Fibroblast of lung (primary cell): ENCODE results near the gene PSMG4. TPM values are rescaled to one million over a fixed set of nuclear protein-coding genes. Genes with fewer than 3 reads are reported as not detected.

Experiments
- DNase-seq, 2 donors: peaks; one replicate each; pipeline versions ENCODE4 v3.0.0 to v3.0.0-alpha.2; 2010; ENCODE audit warnings: low read depth in 2 of 2
- H2AFZ ChIP-seq: 2 replicates; pipeline ENCODE4 v1.5.1; 2012; ENCODE audit warnings: low read length, control low read depth, inconsistent platforms
- H3K27ac ChIP-seq: 2 replicates; pipeline ENCODE4 v1.5.1; 2011; ENCODE audit warnings: low read length, control low read depth; ENCODE audit not compliant: insufficient read depth
- H3K27me3 ChIP-seq: 2 replicates; pipeline ENCODE4 v1.5.1; 2011; ENCODE audit warnings: mild to moderate bottlenecking, low read length; ENCODE audit not compliant: control insufficient read depth, insufficient read depth
- H3K36me3 ChIP-seq: 2 replicates; pipeline ENCODE4 v1.5.1; 2011; ENCODE audit warnings: low read length; ENCODE audit not compliant: control insufficient read depth, insufficient read depth
- H3K4me1 ChIP-seq: 2 replicates; pipeline ENCODE4 v1.5.1; 2011; ENCODE audit warnings: low read length; ENCODE audit not compliant: control insufficient read depth, insufficient read depth; ENCODE audit errors: extremely low read depth
- H3K4me2 ChIP-seq: 2 replicates; pipeline ENCODE4 v1.5.1; 2011; ENCODE audit warnings: low read length, control low read depth; ENCODE audit not compliant: insufficient read depth; ENCODE audit errors: extremely low read depth
- H3K4me3 ChIP-seq, 4 experiments: fragments of 200-600 bp in 1 of 4; sonication (generic) in 1 of 4; replicated peaks in 1 of 4; 2 replicates each; pipeline ENCODE4 v1.5.1; 2011 to 2016; ENCODE audit warnings: low read length in 4 of 4, low read depth in 3 of 4, mild to moderate bottlenecking in 3 of 4, control low read depth in 2 of 4, inconsistent platforms in 1 of 4, mixed read lengths in 1 of 4; ENCODE audit not compliant: insufficient read depth in 1 of 4; ENCODE audit errors: control extremely low read depth in 1 of 4
- H3K79me2 ChIP-seq: 2 replicates; pipeline ENCODE4 v1.5.1; 2012; ENCODE audit warnings: mild to moderate bottlenecking, low read length, inconsistent platforms; ENCODE audit not compliant: control insufficient read depth, insufficient read depth
- H3K9ac ChIP-seq: 2 replicates; pipeline ENCODE4 v1.5.1; 2011; ENCODE audit warnings: mild to moderate bottlenecking, low read length, control low read depth; ENCODE audit not compliant: insufficient read depth
- H3K9me3 ChIP-seq: 2 replicates; pipeline ENCODE4 v1.5.1; 2012; ENCODE audit warnings: low read depth, low read length; ENCODE audit not compliant: control insufficient read depth, insufficient read depth
- H4K20me1 ChIP-seq: 2 replicates; pipeline ENCODE4 v1.5.1; 2011; ENCODE audit warnings: low read length; ENCODE audit not compliant: control insufficient read depth, insufficient read depth; ENCODE audit errors: extremely low read depth
- EZH2 ChIP-seq: IDR thresholded peaks from 2 replicates; pipeline ENCODE4 v1.5.1; 2012; ENCODE audit warnings: low read length, control low read depth, mild to moderate bottlenecking; ENCODE audit errors: missing control alignments
- polyA minus RNA-seq: library from RNA; depleted of rRNA, polyadenylated mRNA; stranded (reverse); fragments of >200 nt; gene quantifications from 2 replicates; pipeline ENCODE4 v1.2.3, GENCODE V29; 2011; ENCODE audit warnings: low replicate concordance
- polyA plus RNA-seq, 2 donors: library from polyadenylated mRNA; depleted of rRNA in 1 of 2; stranded (reverse) in 1 of 2; unstranded in 1 of 2; fragments of >200 nt; gene quantifications; 2 replicates each; pipeline ENCODE4 v1.2.1, GENCODE V29; 2011 to 2012; ENCODE audit warnings: missing spikeins in 1 of 2
- total RNA-seq: library from RNA; depleted of rRNA; stranded (reverse); fragments of >200 nt; gene quantifications from 2 replicates; pipeline ENCODE4 v1.2.1, GENCODE V29; 2014
- TF ChIP-seq, protein P1 (sequence below), 2 donors: IDR thresholded peaks in 1 of 2; conservative IDR thresholded peaks in 1 of 2; 1 replicate in 1 of 2; 2 replicates in 1 of 2; pipeline ENCODE4 v1.5.1; 2011 to 2012; ENCODE audit warnings: low read length in 2 of 2, control low read depth in 1 of 2, inconsistent platforms in 1 of 2, low read depth in 1 of 2, mild to moderate bottlenecking in 1 of 2

PSMG4 gene, protein sequence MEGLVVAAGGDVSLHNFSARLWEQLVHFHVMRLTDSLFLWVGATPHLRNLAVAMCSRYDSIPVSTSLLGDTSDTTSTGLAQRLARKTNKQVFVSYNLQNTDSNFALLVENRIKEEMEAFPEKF
- total RNA-seq, result 24.4 and 34.2 TPM in 2 replicates
- polyA plus RNA-seq, result 12.5 and 17.5 TPM in 2 replicates
- polyA plus RNA-seq (2012), result 22.5 and 34.9 TPM in 2 replicates
- 7.3 and 21.7 TPM in 2 replicates for polyA minus RNA-seq

DNA sequence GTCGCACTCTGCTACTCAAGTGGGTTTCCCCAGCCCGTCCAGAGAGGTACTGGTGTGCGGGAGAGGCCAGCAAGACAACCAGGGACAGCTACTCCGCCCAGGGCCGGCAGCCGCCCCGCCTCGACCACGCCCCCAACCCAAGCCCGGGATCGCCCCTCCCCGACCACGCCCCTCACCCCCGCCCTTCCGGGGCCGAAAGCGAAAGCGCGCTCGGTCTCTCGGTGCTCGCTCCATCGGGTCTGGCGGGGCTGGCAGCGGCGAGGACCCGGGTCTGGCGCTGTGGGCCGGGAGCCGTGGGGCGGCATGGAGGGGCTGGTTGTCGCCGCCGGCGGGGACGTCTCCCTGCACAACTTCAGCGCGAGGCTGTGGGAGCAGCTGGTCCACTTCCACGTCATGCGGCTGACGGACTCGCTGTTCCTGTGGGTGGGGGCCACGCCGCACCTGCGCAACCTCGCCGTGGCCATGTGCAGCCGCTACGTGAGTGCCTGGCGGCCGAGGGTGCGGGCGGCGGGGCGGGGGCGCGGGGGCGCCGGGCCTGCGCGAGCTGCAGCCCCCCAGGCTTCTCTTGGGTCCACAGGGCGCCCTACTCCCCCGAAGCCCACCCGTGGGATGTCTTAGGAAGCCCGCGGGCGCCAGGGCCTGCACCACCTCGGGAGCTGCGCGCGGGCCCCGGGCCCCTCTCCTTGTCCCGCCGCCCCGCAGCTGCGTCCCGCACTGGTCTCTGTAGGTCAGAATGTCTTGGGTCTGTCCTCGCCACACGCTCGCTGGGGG lies at the start of gene PSMG4:
PSMG4 (plus strand) TSS at position 228 of the 771 bp plus-strand sequence; CDS start at position 304, 76 bp downstream.
- Histone ChIP-seq H3K27ac (peak within 1 kb of the TSS; percentile 66), H3K27me3 (peaks cover 14% of the 10 kb centered on the region), H3K4me2 (peak within 1 kb of the TSS; percentile 92), H4K20me1 (no peaks in the 10 kb centered on the region), H3K9ac (peak within 1 kb of the TSS; percentile 72), H3K36me3 (peaks cover 5% of the 10 kb centered on the region), H3K4me1 (peaks cover 4% of the 10 kb centered on the region), H3K4me3 (peak within 1 kb of the TSS; percentile 71 to 94 (median 82)), H2AFZ (peak within 1 kb of the TSS; percentile 97), H3K79me2 (peaks cover 42% of the 10 kb centered on the region), H3K9me3 (no peaks in the 10 kb centered on the region)
- DNase-seq, result peak; percentile 84 to 85
- no peak for TF ChIP-seq EZH2
- TF ChIP-seq, protein P1, sequence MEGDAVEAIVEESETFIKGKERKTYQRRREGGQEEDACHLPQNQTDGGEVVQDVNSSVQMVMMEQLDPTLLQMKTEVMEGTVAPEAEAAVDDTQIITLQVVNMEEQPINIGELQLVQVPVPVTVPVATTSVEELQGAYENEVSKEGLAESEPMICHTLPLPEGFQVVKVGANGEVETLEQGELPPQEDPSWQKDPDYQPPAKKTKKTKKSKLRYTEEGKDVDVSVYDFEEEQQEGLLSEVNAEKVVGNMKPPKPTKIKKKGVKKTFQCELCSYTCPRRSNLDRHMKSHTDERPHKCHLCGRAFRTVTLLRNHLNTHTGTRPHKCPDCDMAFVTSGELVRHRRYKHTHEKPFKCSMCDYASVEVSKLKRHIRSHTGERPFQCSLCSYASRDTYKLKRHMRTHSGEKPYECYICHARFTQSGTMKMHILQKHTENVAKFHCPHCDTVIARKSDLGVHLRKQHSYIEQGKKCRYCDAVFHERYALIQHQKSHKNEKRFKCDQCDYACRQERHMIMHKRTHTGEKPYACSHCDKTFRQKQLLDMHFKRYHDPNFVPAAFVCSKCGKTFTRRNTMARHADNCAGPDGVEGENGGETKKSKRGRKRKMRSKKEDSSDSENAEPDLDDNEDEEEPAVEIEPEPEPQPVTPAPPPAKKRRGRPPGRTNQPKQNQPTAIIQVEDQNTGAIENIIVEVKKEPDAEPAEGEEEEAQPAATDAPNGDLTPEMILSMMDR (conservative IDR thresholded peaks at IDR 0.05 in 1 of 2, IDR thresholded peaks at IDR 0.05 in 1 of 2; ENCODE audit: low read depth in 1 of 2, low read length in 2 of 2), result no peak

DNA sequence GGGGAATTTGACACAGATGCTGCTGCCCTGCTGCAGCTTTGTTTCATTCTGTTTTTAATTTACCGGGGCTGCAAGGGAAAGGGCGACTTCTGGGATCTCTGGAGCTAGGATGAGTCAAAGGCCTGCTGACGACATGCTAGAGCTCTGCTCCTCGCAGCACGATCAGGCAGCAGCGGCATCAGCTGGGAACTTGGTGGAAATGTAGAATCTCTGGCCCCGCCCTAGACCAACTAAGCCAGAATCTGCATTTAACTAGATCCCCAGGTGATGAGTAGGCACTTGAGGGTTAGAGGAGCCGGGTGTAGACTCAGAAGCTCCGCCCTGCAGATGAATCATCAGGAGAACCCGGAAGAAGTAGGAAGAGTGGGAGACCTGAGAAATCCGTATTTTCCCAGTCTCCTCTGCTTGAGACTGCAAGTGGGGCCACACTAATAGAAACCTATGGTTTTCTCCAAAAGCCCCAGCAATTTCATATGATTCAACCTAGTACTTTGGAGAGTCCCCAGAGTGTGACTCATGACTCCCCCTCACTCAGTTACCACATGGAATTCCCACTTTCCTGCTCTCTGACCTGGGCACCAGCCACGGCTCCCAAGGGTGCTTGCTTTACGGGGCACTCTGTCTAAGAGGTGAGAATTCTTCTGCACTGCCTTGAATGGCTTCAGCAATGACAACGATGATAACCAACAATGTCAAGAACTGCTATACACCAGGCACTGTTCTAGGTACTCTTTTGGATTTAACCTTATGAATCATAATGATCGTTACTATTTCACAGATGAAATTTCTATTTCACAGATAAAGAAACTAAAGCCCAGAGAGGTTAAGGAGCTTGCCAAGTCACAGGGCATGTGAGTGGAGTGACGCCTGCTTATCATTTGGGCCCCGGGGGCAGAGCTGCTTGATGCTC lies 49.4 kb upstream of the PSMG4 start:
- no peaks in the 10 kb centered on the region for H3K9me3 ChIP-seq
- H3K27me3 ChIP-seq, result peaks cover 3% of the 10 kb centered on the region
- no peak overlapping the region for H2AFZ ChIP-seq
- DNase-seq, result peak; percentile 93 to 99
- no peak for TF ChIP-seq EZH2
- TF ChIP-seq, protein P1 (conservative IDR thresholded peaks at IDR 0.05 in 1 of 2, IDR thresholded peaks at IDR 0.05 in 1 of 2; ENCODE audit: low read depth in 1 of 2, low read length in 2 of 2), result peak; percentile 10 to 18
- no peak overlapping the region for H3K4me3 ChIP-seq
- H3K9ac ChIP-seq, result no peak overlapping the region
- H4K20me1 ChIP-seq, result no peaks in the 10 kb centered on the region
- peak overlapping the region; percentile 78 for H3K4me2 ChIP-seq
- no peaks in the 10 kb centered on the region for H3K36me3 ChIP-seq
- peaks cover 15% of the 10 kb centered on the region for H3K4me1 ChIP-seq
- no peaks in the 10 kb centered on the region for H3K79me2 ChIP-seq
- H3K27ac ChIP-seq, result peak overlapping the region; percentile 86
